ENCODE results near the gene PHF23.

DNA sequence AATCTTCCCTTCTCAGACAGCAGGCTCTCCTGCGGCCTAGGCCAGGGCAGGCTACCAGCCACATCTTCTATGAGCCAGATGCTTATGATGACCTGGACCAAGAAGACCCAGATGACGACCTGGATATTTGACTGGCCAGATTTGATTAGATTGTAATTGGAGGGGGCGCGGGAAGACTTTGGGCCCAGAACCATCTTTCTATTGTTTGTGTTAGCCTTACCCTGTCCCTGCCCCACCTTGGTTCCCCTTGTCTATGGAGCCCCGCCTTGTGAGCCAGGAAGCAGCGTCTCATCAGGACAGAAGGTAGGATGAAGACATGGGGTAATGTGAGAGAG, 20.3 kb upstream of the PHF23 start:
- TF ChIP-seq CTCF (IDR thresholded peaks at IDR 0.05 in 8 of 11, conservative IDR thresholded peaks at IDR 0.05 in 3 of 11): no peak
- no peak for TF ChIP-seq POLR2A (IDR thresholded peaks at IDR 0.05)
